GM12878 (cell line): ENCODE results near the gene ARL15.

Experiments used
- CHD1 ChIP-seq: IDR thresholded peaks from 2 replicates; pipeline ENCODE4 v1.6.1; 2012; ENCODE audit warnings: low read depth, low read length, improper control_type of control experiment
- CTCF ChIP-seq, 3 experiments: IDR thresholded peaks in 2 of 3; conservative IDR thresholded peaks in 1 of 3; 2 replicates each; pipeline ENCODE4 v1.5.1; 2011; ENCODE audit warnings: low read depth in 3 of 3, low read length in 3 of 3, mild to moderate bottlenecking in 3 of 3, control low read depth in 2 of 3, moderate library complexity in 2 of 3, inconsistent platforms in 1 of 3, mixed read lengths in 1 of 3; ENCODE audit not compliant: control insufficient read depth in 2 of 3, insufficient read depth in 1 of 3; ENCODE audit errors: extremely low read depth in 1 of 3
- HCFC1 ChIP-seq: fragments of 150-350 bp; IDR thresholded peaks from 2 replicates; pipeline ENCODE4 v1.6.1; 2014; ENCODE audit warnings: low read length
- KDM1A ChIP-seq: fragments of 200-600 bp; sonication (generic); IDR thresholded peaks from 2 replicates; pipeline ENCODE4 v1.6.1; 2016; ENCODE audit warnings: borderline replicate concordance
- SMC3 ChIP-seq: IDR thresholded peaks from 2 replicates; pipeline ENCODE4 v1.6.1; 2011; ENCODE audit warnings: low read length, improper control_type of control experiment, borderline replicate concordance
- YY1 ChIP-seq: IDR thresholded peaks from 2 replicates; pipeline ENCODE4 v1.6.1; 2011; ENCODE audit warnings: low read depth, mild to moderate bottlenecking, low read length

- no peak for TF ChIP-seq YY1
- no peak for TF ChIP-seq HCFC1
- no peak for TF ChIP-seq CHD1
- TF ChIP-seq CTCF (IDR thresholded peaks at IDR 0.05 in 2 of 3, conservative IDR thresholded peaks at IDR 0.05 in 1 of 3; ENCODE audit: control insufficient read depth in 2 of 3, extremely low read depth in 1 of 3, insufficient read depth in 1 of 3, low read depth in 3 of 3, low read length in 3 of 3): no peak
- TF ChIP-seq SMC3: no peak
- TF ChIP-seq KDM1A: no peak
Measured at GRCh38 chr5:54140247-54140840, 170.0 kb downstream of the ARL15 start.
